Testis (tissue), 3 donors: ENCODE measurements around the gene PFDN5. TPM values are rescaled to one million over a fixed set of nuclear protein-coding genes. Genes with fewer than 3 reads are reported as not detected.

Experiments used
- DNase-seq: peaks from one replicate; pipeline ENCODE4 v3.0.0-alpha.2; 2019
- H3K27ac ChIP-seq, 2 donors: fragments of 200-600 bp; sonication (generic); one replicate each; pipeline ENCODE4 v1.5.1; 2019
- H3K27me3 ChIP-seq: fragments of 200-600 bp; sonication (generic); one replicate; pipeline ENCODE4 v1.5.1; 2019
- H3K36me3 ChIP-seq: fragments of 200-600 bp; sonication (generic); one replicate; pipeline ENCODE4 v1.5.1; 2017; ENCODE audit warnings: low read depth; ENCODE audit errors: missing control alignments
- H3K4me1 ChIP-seq: fragments of 200-600 bp; sonication (generic); one replicate; pipeline ENCODE4 v1.5.1; 2019
- H3K4me3 ChIP-seq, 2 donors: fragments of 200-600 bp; sonication (generic); one replicate each; pipeline ENCODE4 v1.5.1; 2017 to 2019
- H3K9me3 ChIP-seq: fragments of 200-600 bp; sonication (generic); one replicate; pipeline ENCODE4 v1.5.1; 2017
- POLR2A ChIP-seq: fragments of 450-650 bp; IDR thresholded peaks from one replicate; pipeline ENCODE4 v1.6.1; 2017; ENCODE audit warnings: antibody characterized with exemption, mild to moderate bottlenecking, moderate library complexity
- WGBS, 2 donors: methylation state at CpG; one replicate each; pipeline ENCODE4 v1.1.5; 2018; 5-methylcytosine and 5-hydroxymethylcytosine counted together
- intact Hi-C: fragments of 100-400 bp; cut with DNase I; formaldehyde crosslinking; loops from one replicate; pipeline ENCODE4 v1.15.1; 2023; ENCODE audit warnings: low total_unique reads
- polyA plus RNA-seq: library from polyadenylated mRNA; stranded (reverse); fragments of 350-450 nt; fragmentation: Illumina TruSeq; extraction: RNeasy Lipid Tissue Mini Kit (QIAGEN cat#74804); gene quantifications from one replicate; pipeline ENCODE4 v1.2.3, GENCODE V29; 2014; ENCODE audit warnings: low read depth, low replicate concordance; ENCODE audit not compliant: insufficient read depth
- total RNA-seq, 2 donors: library from RNA; depleted of rRNA; stranded (reverse); fragments of >200 nt; gene quantifications; one replicate each; pipeline ENCODE4 v1.2.3, GENCODE V29; 2016
- TF ChIP-seq, protein P1 (sequence below), 3 experiments: fragments of 450-650 bp in 2 of 3; fragments of 200-600 bp in 1 of 3; sonication (generic) in 1 of 3; IDR thresholded peaks; one replicate each; pipeline ENCODE4 v1.5.1; 2016 to 2019; ENCODE audit warnings: antibody characterized with exemption in 3 of 3, mild to moderate bottlenecking in 2 of 3, moderate library complexity in 1 of 3

Gene PFDN5
- total and polyA plus RNA-seq, 3 donors from 2014 or later = 430 to 797 (median 494) TPM

DNA sequence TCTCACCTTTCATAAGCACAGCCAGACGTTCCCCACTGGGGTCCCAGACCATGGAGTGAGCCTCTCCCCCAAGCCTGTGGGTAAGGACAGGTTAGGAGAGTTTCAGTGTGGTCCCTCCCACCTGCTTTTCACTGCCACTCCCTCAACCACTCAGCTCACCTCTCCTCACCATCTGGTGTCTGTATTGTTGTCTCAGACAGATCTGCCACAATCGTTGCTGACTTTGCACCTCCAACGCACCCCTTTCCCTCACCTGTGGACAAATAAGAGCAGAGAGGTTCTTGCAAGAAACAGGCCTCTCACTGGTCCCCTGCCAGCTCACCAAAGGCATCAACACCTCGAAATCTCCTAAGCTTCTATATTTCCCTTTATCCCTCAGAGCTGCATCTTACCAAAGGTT is 12.9 kb downstream of the PFDN5 start:
- Histone ChIP-seq H3K36me3 (no peaks in the 10 kb centered on the region), H3K27ac (no peak overlapping the region), H3K9me3 (no peaks in the 10 kb centered on the region), H3K4me1 (no peaks in the 10 kb centered on the region), H3K27me3 (no peaks in the 10 kb centered on the region), H3K4me3 (no peak overlapping the region)
- no peak for DNase-seq
- WGBS, 2 donors = 73 to 86% methylated on average over 4 of the region's 4 CpGs
- TF ChIP-seq, protein P1, sequence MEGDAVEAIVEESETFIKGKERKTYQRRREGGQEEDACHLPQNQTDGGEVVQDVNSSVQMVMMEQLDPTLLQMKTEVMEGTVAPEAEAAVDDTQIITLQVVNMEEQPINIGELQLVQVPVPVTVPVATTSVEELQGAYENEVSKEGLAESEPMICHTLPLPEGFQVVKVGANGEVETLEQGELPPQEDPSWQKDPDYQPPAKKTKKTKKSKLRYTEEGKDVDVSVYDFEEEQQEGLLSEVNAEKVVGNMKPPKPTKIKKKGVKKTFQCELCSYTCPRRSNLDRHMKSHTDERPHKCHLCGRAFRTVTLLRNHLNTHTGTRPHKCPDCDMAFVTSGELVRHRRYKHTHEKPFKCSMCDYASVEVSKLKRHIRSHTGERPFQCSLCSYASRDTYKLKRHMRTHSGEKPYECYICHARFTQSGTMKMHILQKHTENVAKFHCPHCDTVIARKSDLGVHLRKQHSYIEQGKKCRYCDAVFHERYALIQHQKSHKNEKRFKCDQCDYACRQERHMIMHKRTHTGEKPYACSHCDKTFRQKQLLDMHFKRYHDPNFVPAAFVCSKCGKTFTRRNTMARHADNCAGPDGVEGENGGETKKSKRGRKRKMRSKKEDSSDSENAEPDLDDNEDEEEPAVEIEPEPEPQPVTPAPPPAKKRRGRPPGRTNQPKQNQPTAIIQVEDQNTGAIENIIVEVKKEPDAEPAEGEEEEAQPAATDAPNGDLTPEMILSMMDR (IDR thresholded peaks at IDR 0.05) = no peak
- no peak for TF ChIP-seq POLR2A
- intact Hi-C loops = no loop called here

- Histone ChIP-seq H3K27ac (no peak overlapping the region), H3K4me1 (no peaks in the 10 kb centered on the region), H3K9me3 (no peaks in the 10 kb centered on the region), H3K36me3 (no peaks in the 10 kb centered on the region), H3K27me3 (no peaks in the 10 kb centered on the region), H3K4me3 (no peak overlapping the region)
- TF ChIP-seq, protein P1 (IDR thresholded peaks at IDR 0.05) = no peak
- TF ChIP-seq POLR2A = no peak
- intact Hi-C loops = no loop called here
- no peak for DNase-seq
- 91 to 94% methylated on average over 2 of the region's 3 CpGs for whole genome bisulfite sequencing, 2 donors
Observed at GRCh38 chr12:53313996-53314395, 18.7 kb downstream of the PFDN5 start.

DNA sequence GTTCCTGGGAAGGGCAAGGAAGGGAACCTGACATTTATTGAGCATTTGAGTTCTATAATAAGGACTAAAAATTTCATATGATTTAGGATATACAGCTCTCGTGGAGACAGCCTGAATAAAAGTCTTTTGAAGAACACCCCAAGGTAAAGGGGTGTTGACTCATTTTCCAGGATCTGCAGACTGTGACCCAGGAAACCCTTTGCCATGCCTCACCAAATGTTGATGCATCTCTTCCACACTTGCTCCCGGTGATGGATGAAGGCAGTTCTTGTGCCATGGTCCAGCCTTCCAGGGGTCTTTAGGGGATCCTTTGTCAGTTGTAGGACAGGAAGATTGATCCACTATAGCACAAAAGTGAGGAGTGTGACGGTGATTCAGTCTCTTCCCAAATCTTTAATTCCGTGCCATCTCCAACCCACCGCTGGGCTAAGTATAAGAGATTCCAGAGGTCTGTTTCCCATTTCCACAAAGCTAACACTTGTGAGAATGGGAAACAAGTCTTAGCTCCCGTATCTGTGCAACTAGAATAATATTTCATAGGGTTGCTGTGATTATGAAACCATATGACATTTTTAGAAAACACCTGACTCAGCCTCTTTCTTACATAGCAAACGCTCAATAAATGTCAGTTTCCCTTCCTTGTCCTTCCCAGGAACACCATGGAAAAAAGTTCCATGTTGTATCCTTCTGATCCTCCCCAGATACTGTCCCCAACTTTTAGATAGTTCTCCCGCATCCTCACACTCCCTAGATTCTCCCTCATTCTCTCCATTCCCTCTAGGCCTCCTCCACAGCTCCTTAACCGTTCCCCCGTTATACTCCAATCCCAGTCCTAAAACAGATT is 25.2 kb downstream of the PFDN5 start:
- Histone ChIP-seq H3K9me3 (no peaks in the 10 kb centered on the region), H3K4me1 (peaks cover 19% of the 10 kb centered on the region), H3K36me3 (no peaks in the 10 kb centered on the region), H3K27me3 (no peaks in the 10 kb centered on the region), H3K4me3 (peak overlapping the region; percentile 58 to 89), H3K27ac (peak overlapping the region; percentile 88 to 90)
- no peak for DNase-seq
- 27 to 32% methylated on average over 10 of the region's 10 CpGs for WGBS, 2 donors
- TF ChIP-seq POLR2A = no peak
- TF ChIP-seq, protein P1 (IDR thresholded peaks at IDR 0.05) = no peak
- intact Hi-C loops = loop anchor here (10.0 kb wide), 1 partner anchor 184 kb away; the partner anchor contains the start of genes NPFF and TARBP2

DNA sequence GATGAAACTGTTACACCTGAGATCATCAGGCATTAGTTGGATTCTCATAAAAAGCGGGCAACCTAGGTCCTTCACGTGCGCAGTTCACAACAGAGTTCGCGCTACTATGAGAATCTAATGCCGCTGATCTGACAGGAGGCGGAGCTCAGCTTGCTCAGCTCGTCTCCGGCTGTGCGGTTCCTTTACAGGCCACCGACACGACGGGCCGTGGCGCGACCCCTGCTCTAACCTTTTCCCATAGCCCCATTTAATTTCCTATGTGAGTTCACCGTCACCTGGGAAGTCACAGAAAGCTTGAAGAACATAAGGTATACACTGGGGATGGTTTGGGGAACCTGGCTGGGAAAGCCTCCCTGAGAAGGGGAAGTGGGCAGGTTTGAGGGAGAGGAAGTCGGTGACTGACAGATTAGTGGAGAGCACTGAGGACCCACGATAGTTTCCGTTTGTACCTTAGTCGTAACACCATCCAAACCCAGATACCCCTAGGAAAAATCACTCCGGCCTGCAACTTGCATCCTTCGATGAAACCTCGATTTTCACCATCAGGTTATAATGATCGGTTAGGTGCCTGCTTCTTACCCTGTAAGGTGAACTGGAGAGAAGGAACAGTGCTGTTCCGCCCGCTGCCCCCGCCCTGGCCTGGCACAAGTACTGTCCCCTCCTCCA is 28.9 kb downstream of the PFDN5 start:
- no peaks in the 10 kb centered on the region for H3K27me3 ChIP-seq
- WGBS, 2 donors = 32 to 34% methylated on average over 25 to 28 of the region's 28 CpGs
- no peaks in the 10 kb centered on the region for H3K36me3 ChIP-seq
- peak; percentile 51 for DNase-seq
- intact Hi-C loops = loop anchor here (10.0 kb wide), 1 partner anchor 181 kb away; the partner anchor contains the start of genes NPFF and TARBP2
- H3K4me1 ChIP-seq = peaks cover 19% of the 10 kb centered on the region
- TF ChIP-seq, protein P1 (IDR thresholded peaks at IDR 0.05) = no peak
- no peak for TF ChIP-seq POLR2A
- H3K27ac ChIP-seq = peak overlapping the region; percentile 71 to 83
- H3K9me3 ChIP-seq = no peaks in the 10 kb centered on the region
- peak overlapping the region; percentile 62 to 67 for H3K4me3 ChIP-seq
